ENCODE measurements around the gene PRCC.

Gene PRCC, protein sequence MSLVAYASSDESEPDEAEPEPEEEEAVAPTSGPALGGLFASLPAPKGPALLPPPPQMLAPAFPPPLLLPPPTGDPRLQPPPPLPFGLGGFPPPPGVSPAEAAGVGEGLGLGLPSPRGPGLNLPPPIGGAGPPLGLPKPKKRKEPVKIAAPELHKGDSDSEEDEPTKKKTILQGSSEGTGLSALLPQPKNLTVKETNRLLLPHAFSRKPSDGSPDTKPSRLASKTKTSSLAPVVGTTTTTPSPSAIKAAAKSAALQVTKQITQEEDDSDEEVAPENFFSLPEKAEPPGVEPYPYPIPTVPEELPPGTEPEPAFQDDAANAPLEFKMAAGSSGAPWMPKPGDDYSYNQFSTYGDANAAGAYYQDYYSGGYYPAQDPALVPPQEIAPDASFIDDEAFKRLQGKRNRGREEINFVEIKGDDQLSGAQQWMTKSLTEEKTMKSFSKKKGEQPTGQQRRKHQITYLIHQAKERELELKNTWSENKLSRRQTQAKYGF

DNA sequence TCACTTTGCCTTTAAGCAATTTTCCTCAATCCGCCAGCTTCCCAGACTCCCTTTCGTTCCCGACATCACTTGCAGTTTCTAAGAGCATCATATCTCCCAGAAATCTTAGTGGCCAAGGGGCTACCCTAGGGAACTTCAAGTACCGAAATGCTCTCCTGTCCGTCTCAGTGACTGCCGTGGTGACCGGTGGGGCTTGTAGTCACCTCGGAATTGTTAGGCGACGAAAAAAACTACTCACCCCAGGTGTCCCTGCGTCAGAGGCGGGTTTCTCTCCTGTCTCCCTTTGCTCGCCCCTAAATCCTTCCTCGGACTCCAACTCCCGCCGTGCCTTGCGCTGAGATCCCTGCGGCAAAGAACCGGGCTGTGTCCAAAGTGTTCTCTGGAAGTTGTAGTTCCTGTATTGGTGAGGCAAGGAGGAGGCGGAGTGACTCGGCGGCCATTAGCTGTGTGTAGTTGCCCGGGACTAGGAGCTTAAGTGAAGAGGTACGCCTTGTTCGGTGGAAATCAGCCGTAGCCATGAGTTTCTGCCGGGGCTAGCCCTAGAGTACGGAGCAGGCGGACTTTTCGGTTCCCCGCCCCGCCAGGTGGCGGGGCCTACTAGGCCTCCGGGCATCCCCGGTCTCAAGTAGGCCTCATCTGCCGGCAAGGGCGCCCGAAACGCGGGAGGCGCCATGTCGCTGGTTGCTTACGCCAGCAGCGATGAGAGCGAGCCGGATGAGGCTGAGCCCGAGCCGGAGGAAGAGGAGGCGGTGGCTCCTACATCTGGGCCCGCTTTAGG lies at the start of gene PRCC:
Gene PRCC, plus strand, starts transcription at position 435 of the 778 bp plus-strand sequence. Its CDS starts 237 bp downstream, at position 672.
- DNase-seq, result peak; percentile 96 to 97

DNA sequence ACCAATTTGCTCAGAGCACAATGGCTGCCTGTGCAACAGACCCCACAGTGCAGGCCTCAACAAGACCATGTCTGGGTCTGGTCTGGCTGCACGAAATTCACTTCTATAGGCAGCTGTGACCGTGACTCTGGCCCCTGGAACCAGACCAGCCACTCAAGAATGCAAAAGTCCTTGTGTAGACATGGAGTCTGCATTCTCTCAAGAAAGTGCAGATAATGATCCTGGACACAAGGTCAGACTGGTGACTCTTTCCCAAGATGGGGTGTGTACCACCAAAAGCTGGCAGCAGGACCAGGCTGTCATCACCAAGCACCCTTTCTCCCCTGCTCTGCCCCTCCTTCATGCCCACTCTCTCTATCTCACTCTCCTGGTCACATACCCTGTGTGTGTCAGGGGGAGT lies 46.2 kb upstream of the PRCC start:
- no peak for DNase-seq

DNA sequence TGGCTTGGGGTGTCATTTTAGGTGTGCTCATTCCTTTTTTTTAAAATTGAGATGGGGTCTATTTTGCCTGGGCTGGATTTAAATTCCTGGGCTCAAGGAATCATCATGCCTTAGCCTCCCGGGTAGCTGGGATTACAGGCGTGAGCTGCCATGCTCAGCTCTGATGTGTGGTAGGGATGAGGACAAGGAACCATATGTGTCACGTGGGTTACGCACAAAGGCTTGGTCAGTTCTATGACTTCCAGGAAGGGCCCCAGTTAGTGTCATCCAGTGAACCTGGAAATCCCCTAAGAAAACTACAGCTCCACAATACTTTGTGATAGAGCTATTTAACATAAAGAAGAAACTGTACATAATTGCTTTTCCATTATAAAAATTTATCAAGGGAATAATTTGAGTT lies 45.8 kb upstream of the PRCC start:
- no peak for DNase-seq

DNA sequence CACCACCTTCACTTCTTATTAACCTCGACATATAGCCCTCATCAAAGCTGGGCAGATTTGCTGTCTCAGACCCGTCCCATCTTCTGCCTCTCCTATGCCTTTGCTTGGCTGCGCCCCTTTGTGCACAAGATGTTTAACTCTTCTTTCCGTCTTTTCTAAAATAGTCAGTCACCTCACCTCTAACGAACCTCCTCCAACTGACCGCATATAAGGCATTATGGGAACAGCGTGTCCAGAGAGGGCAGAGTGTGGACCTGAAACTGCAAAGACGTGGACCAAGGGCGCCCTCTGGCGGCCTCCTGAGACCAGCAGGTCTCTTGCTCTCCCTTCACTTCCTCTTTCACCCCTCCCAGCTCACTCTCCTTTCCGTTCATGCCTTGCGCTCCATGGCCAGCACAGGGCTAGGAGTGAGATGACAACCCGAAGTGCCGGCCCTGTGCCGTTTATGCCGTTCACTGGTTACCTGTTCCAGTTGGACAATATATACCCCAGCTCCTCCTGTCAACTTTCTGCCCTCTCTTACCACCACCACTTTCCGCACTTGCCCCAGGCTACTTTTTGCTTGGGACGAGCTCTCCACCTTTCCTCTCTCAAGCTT lies 41.6 kb upstream of the PRCC start:
- peak; percentile 71 to 73 for DNase-seq

DNA sequence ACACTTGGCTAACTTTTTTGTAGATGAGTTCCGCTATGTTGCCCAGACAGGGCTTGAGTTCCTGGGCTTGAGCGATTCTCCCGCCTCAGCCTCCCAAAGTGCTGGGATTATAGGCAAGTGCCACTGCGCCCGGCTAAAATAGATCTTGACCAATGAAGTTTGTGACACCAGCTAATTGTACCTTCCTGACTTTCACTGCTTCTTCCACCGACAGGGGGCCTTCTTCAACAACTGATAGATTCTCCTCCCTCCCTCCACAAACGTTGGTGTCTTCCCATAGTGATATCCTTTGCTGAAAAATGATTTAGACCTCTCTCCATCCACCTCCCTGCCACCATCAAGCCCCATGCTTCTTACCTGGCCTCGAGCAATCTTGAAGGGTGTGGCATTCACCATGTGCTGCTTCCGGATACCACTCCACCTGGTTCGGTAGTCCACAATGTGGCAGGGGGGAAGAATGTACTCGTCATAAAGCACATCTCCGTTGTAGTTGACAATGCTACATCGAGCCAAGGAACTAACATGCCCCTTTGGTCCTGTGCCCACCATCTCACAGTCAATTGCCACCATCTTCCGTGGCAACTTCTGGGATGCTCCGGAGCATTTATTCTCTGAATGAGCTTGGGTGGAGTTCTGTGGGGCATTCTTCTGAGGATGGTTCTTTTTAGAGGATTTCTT lies 40.6 kb upstream of the PRCC start:
- DNase-seq, result peak; percentile 34 to 43

DNA sequence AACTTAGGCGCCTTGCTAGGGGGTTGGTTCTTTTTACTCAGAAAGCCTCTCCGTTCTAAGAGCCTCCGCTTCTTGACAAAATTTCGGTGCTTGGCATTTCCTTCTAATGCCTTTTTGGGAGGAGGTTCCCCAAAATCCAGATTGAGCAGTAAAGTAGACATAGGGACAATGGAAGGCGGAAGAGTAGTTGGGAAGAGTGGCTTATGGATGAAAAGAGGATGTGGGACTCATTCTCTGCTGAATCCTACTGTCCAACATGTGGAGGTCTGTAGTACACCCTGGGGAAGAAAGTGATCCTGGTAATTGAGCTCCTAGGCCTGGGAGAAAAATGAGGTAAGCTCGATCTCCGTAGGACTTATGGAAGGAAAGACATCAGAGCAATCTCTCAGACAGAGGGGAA lies 39.8 kb upstream of the PRCC start:
- no peak for DNase-seq

DNA sequence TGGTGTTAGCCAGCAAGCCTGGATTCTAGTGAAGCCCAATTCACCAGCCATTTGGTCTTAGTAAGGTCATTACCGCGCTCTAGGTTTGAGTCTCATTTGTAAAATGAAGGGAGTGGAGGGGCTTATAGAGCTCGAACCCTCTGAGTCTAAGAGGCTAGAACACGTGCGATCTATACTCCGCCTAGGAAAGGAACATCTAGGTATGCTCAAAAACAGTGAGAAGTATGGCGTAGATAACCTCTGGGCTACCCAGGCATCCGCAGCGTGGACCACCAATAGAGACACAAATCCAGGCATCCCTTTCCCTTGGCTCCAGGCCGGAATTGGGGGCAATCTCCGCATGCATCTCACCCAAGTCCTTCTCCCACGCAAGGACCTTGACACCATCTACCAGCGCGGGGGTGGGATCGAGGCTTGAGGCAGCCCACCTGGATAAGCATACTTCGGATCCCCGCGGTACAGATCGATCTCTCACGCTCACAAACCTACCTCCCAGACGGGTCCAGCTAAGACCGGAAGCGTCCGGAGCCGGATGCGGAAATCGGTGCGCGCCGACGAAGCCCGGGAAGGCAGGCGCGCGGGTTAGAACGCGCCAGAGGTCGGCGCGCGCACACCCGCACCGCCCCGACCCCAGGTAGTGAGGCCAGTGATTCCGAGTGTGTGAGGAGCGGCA lies 39.3 kb upstream of the PRCC start, which contains the start of gene METTL25B:
Gene METTL25B, plus strand, starts transcription at position 544 of the 673 bp plus-strand sequence. CDS start 636 bp downstream, outside the sequence.
- DNase-seq, result peak in 1 of 2 experiments; percentile 45

DNA sequence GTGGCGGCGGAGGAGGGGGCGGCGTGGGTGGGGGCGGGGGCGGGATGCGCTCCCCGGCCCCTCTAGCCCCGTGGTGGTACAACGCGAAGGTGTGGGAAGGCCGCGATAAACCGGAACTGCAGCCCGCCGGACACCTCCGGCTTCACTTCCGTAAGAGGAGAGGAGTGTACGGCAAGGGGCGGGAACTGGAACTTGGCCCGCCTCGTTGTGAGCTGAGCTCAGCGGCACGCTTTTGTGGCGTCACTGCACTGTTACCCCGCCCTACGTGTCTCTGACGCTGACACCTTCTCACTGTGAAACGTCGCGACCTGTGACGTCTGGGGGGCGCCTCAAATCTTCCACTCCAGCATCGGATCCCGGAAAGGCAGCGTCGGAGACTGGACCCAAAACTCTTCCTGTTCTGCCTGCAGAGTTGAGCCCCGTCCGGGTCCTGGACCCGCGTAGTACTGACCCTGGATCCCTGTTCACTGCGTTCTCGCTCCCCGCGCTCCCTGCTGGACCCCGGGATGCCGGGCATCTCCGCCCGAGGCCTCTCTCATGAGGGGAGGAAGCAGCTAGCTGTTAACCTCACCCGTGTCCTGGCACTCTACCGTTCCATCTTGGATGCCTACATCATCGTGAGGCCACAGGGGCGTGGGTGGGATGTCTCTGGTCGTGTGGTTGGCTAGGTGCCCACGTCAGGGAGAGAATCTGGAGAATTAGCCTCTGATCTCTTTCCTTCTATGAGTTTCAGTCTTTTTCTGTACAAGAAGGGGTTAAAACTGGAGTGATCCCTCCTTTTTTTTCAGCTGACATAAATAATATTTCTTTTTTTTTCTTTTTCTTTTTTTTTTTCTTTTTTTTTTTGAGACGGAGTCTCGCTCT lies 38.5 kb upstream of the PRCC start, which contains the start of gene ISG20L2:
Gene ISG20L2, minus strand, starts transcription at position 168 of the 864 bp plus-strand sequence. CDS start 1,114 bp downstream, outside the sequence.
- DNase-seq, result peak; percentile 93 to 95

DNA sequence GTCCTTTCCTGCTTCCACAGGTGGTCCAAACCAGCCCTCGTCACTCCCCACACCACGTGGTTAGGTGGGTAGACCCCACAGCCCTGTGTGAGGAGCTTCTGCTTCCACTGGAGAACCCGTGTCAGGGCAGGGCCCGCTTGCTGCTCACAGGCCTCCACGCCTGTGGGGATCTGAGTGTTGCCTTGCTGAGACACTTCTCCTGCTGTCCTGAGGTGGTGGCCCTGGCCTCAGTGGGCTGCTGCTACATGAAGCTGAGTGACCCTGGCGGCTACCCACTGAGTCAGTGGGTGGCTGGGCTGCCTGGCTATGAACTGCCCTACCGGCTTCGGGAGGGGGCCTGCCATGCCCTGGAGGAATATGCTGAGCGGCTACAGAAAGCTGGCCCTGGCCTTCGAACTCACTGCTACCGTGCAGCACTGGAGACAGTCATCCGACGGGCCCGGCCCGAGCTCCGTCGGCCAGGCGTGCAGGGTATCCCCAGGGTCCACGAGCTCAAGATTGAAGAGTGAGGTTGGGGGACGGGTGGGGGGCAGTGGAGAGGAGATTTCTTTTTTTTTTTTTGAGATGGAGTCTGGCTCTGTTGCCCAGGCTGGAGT lies 33.2 kb upstream of the PRCC start:
- no peak for DNase-seq

DNA sequence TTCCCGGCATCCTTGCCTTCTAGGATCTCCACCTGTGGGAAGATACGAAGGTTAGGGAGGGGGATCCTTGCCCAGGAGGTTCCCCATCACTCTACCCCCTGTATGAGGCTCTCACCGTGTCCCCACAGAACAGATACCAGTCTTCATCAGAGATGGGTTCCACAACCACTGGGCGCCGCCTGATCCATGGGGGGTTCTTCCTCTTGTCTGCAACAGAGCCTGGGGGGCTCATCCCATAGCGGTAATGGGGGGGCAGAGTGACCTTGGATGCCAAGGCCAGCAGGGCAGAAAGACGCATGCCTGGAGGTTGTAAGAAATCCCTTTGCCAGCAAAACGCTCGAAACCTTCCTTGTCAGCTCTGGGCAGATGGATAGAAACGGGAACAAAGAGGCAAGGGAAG lies 28.9 kb upstream of the PRCC start:
- DNase-seq, result no peak

DNA sequence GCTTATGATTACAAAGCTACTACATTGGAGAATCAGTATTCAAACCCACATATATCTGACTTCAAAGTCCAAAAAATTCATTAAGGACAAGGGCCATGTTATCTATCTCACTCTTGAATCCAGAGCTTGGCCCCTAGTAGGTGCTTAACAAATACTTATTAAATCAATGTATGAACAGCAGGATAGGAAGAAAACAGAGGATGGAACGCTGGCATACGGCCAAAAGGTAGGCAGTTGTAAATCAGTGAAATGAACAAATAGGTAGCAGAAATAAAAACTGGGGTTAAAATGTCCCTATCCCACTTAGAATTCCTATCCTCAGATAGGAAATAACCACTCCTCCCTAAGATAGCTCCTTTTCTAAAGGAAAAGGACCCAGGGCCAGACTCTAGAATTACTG lies 28.4 kb upstream of the PRCC start:
- no peak for DNase-seq

DNA sequence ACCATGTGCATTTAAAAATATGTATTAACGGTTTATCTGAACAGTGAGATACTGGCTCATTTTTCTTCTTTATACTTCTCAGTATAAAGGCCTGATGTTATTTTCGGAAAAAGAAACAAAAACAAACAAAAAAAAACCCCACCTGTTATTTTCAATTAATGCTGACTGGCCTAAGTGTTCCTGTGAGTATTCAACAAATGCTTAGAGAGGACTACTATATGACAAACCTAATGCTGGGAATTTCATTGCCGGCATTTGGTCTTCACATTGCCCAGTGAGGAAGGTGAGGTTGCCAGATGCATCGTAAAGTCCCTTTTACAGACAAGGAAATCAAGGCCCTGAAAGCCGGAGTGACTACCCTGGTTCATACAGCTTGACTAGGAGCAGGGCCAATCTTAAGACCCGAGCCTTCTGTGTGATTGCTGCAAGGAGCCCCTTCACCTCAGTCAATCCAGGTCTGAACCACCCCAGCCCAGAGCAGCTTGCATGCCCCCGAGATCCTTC lies 27.0 kb upstream of the PRCC start:
- no peak for DNase-seq

DNA sequence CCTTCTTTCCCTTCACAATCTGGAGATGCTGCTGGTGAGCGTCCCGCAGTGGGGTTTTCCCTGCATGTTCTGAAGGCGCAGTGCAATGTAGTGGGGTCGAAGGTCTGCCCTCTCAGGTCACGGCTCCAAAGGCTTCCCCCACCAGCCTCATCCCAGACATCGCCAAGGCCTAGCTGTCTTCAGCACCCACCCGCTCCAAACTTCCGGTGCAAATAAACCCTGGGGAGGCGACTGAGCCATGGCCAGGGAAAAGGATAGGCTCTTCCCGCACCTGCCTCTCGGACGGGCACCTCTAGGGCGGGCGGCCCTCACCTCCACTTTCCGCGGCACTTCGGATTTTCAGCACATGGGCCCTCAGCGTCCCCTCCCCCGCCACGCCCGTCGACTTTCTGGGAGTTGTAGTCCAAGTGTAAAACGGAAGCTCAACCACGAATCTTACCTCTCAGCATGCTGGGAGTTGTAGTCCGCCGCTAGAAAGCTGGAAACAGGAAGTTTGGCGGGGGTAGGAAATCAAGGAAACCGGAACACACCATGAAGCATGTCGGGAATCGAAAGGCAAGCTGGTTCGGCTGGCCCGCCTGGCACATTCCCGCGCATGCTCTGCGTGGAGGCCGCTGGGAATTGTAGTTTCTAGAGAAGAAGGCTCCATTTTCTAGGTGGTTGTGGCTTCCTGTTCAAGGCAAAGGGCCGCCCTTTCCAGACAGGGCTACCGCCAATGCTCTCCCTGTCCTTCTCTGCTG lies 26.4 kb upstream of the PRCC start, which contains the start of gene MRPL24:
Gene MRPL24, minus strand, starts transcription at position 348 of the 740 bp plus-strand sequence. CDS start 2,384 bp downstream, outside the sequence.
- peak; percentile 96 for DNase-seq

DNA sequence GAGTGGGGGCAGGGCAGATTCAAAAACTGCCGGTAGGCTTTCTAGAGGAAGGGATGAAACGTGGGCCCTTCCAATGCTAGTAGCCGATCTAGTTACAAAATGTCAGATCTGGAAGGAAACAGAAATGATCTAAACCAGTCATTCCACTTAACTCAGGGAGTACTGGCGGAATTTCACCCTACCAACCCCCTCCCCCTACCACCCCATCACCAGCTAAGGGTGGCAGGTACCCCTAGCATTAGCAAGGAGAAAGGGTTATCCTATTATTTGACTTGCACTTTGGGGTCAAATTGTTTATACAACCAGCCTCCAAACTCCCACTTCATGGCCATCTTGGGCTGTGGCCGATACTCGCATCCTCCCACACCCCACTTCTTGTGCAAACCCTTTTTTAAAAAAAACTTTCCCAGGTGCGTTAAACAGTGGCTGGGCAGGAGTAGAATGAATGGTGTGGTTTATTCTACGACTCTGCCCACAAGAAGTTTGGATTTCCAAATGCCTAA lies 25.8 kb upstream of the PRCC start:
- DNase-seq, result no peak

DNA sequence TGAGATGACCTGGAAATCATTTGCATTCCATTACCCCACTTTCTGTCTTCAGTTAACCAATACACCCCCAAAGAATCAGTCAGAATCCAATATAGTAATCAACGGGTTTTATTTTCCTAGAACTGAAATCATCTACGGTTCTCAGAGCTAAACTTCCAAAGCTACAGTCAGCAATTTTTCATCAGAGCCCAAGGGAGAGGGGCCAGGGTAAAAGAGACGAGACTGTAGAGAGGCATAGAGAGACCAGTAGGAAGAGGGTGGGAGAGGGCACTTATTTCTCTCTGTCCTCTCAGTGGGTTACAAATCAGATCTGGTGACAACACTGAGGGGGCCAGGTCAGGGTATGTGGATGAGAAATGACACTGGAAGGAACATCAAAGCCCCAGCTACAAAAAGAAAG lies 25.3 kb upstream of the PRCC start:
- no peak for DNase-seq

DNA sequence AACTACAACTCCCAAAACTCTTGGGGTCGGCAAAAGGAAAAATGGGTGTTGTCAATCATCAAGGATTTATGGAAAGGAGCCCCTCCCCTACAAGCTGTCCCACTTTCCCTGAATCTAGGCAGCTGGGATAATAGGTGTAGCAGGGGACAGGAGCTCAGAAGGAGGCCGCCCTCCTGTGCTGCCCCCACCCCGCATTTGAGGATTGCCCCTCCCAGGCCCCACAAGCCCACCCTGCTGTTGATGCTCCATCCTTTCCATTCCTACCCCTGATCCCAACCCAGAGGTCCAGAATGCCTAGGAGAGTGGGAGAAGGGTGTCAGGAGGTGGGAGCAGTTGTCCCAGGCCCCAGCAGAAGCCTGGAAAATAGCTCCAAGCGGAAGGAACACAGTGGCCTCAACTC lies 24.5 kb upstream of the PRCC start:
- no peak for DNase-seq

DNA sequence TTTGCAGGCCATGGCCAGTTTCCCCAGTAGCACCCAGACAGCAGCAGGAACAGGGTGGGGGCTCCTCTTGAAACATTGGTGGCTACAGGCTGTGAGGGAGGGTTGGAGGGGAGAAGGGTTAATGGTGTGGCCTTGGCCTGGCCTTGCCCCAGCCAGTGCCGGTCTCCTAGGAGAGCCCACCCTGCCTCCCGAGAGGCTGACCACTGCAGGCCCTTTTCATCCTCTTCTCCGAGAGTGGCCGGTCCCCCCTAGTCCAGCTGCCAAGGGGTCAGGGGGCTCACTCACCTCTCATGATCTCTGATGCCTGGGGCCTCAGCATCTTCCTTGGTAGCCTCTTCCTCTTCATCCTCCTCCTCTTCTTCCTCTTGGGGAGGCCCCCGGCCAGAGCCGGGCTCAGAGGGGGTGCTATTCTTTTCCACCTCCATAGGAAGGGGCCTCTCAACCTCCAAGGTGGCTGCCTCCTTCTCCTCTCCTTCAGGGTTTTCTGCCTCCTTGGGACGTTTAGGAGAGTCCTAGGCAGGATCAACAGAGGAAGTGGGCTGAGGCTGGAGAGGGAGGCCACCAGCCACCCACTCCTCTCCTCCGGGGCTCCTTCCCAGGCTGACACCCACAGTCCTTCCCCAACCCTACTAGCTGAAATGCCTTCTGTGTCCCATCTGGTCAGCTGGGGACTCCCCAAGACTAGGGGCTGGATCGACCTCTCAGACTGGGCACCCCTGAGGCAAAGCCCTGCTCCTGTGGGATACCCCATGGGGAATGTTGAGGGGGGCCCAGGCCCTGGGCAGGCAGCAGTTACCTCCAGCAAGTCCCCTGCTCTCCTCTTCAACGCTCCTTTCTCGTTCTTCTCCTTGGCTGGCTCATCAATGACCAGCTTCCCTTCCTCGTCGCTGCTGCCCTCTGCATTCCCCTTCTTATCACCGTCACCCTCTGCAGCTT lies 23.7 kb upstream of the PRCC start:
- no peak for DNase-seq

DNA sequence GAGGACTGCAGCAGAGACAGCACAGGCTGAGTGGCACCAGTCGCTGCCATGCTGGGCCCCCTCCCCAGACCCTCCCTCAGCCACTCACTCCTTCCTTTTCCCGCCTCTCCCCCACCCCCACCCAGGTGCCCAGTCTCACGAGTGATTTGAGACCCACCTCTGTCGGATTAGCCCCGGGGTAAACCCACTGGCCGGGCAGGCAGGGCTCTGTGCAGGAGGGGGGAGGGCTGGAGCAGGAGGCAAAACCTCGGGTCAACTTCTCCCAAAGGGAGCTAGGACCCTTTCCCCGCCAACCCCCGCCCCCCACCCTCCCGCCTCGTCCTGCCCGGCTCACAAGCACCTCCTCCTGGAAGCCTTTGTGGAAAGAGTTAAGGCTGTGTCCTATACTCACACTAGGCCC lies 23.0 kb upstream of the PRCC start:
- no peak for DNase-seq
